Sigmoid colon (tissue), 7 donors: ENCODE results near the gene FUT8. TPM values are rescaled to one million over a fixed set of nuclear protein-coding genes. Genes with fewer than 3 reads are reported as not detected.

ENCODE experiments used
- DNase-seq: peaks from one replicate; pipeline ENCODE4 v3.0.0-alpha.2; 2019
- H3K27ac ChIP-seq, 4 donors: fragments of 200-600 bp; sonication (generic); one replicate each; pipeline ENCODE4 v1.5.1; 2016 to 2019; ENCODE audit warnings: mild to moderate bottlenecking in 1 of 4
- H3K27me3 ChIP-seq, 3 donors: fragments of 200-600 bp; sonication (generic); one replicate each; pipeline ENCODE4 v1.5.1; 2019; ENCODE audit warnings: mild to moderate bottlenecking in 1 of 3
- H3K36me3 ChIP-seq, 4 donors: fragments of 200-600 bp; sonication (generic); one replicate each; pipeline ENCODE4 v1.5.1; 2016 to 2019
- H3K4me1 ChIP-seq, 4 donors: fragments of 200-600 bp; sonication (generic); one replicate each; pipeline ENCODE4 v1.5.1; 2017 to 2019
- H3K4me3 ChIP-seq, 4 donors: fragments of 200-600 bp; sonication (generic); one replicate each; pipeline ENCODE4 v1.5.1; 2017 to 2019; ENCODE audit warnings: mild to moderate bottlenecking in 2 of 4, moderate library complexity in 1 of 4
- H3K9me3 ChIP-seq, 4 donors: fragments of 200-600 bp in 3 of 4; sonication (generic) in 3 of 4; one replicate each; pipeline versions ENCODE4 v1.5.1 to v1.6.1; 2013 to 2019
- CTCF ChIP-seq, 4 experiments: fragments of 450-650 bp in 3 of 4; fragments of 200-600 bp in 1 of 4; IDR thresholded peaks; one replicate each; pipeline ENCODE4 v1.5.1; 2016 to 2019; ENCODE audit warnings: antibody characterized with exemption in 4 of 4, mild to moderate bottlenecking in 3 of 4, moderate library complexity in 2 of 4
- EP300 ChIP-seq, 4 donors: sonication (generic); formaldehyde crosslinking; IDR thresholded peaks; one replicate each; pipeline ENCODE4 v1.6.1; 2017; ENCODE audit warnings: antibody characterized with exemption in 4 of 4
- POLR2A ChIP-seq, 2 donors: fragments of 450-650 bp; IDR thresholded peaks; one replicate each; pipeline ENCODE4 v1.6.1; 2016; ENCODE audit warnings: antibody characterized with exemption in 2 of 2, mild to moderate bottlenecking in 2 of 2, moderate library complexity in 2 of 2
- POLR2AphosphoS5 ChIP-seq, 4 donors: sonication (generic); formaldehyde crosslinking; IDR thresholded peaks; one replicate each; pipeline ENCODE4 v1.6.1; 2017; ENCODE audit warnings: antibody characterized with exemption in 4 of 4
- WGBS, 2 donors: extraction: QIAGEN DNeasy Blood & Tissue Kit; methylation state at CpG; one replicate each; pipeline ENCODE4 v1.1.7; 2013; 5-methylcytosine and 5-hydroxymethylcytosine counted together
- intact Hi-C: fragments of 100-400 bp; cut with DNase I; formaldehyde crosslinking; loops from one replicate; pipeline ENCODE4 v1.15.1; 2023
- polyA plus RNA-seq, 3 donors: library from polyadenylated mRNA; stranded (reverse); fragments of 200-250 nt; gene quantifications; one replicate each; pipeline ENCODE4 v1.2.3, GENCODE V29; 2013
- total RNA-seq, 4 donors: library from RNA; depleted of rRNA; stranded (reverse); fragments of >200 nt; gene quantifications; one replicate each; pipeline ENCODE4 v1.1.0, GENCODE V29; 2016
- donor health status: healthy with polysubstance abuse.
- donor health status: Bipolar disorder and iron deficiency.
- donor health status: healthy.

The FUT8 gene
- total and polyA plus RNA-seq, 7 donors: 2.5 to 53.9 (median 22.0) TPM

GRCh38 chr14:65469903-65470302 lies 57.4 kb downstream of the FUT8 start:
- no peak for TF ChIP-seq CTCF (IDR thresholded peaks at IDR 0.05)
- TF ChIP-seq POLR2A (IDR thresholded peaks at IDR 0.05): no peak
- TF ChIP-seq EP300 (IDR thresholded peaks at IDR 0.05): no peak
- no peak for TF ChIP-seq POLR2AphosphoS5 (IDR thresholded peaks at IDR 0.05)
- no peak for DNase-seq
- H3K9me3 ChIP-seq: no peaks in the 10 kb centered on the region
- H3K27ac ChIP-seq: no peak overlapping the region
- no peaks in the 10 kb centered on the region for H3K4me1 ChIP-seq
- H3K4me3 ChIP-seq: no peak overlapping the region
- 82 to 88% methylated on average over 11 of the region's 11 CpGs for WGBS, 2 donors
- no peaks in the 10 kb centered on the region for H3K36me3 ChIP-seq
- no peaks in the 10 kb centered on the region for H3K27me3 ChIP-seq
- intact Hi-C loops: no loop called here

GRCh38 chr14:65470404-65470880 lies 57.9 kb downstream of the FUT8 start:
- no peak for DNase-seq
- TF ChIP-seq POLR2AphosphoS5 (IDR thresholded peaks at IDR 0.05): no peak
- no peak for TF ChIP-seq POLR2A (IDR thresholded peaks at IDR 0.05)
- no peak for TF ChIP-seq CTCF (IDR thresholded peaks at IDR 0.05)
- TF ChIP-seq EP300 (IDR thresholded peaks at IDR 0.05): no peak
- Histone ChIP-seq H3K27me3 (no peaks in the 10 kb centered on the region), H3K27ac (no peak overlapping the region), H3K9me3 (no peaks in the 10 kb centered on the region), H3K36me3 (no peaks in the 10 kb centered on the region), H3K4me3 (no peak overlapping the region), H3K4me1 (no peaks in the 10 kb centered on the region)
- intact Hi-C loops: no loop called here
- WGBS, 2 donors: 94 to 95% methylated on average over 13 of the region's 13 CpGs

GRCh38 chr14:65471038-65471878 lies 58.7 kb downstream of the FUT8 start:
- WGBS, 2 donors: 65 to 67% methylated on average over 5 of the region's 5 CpGs
- Histone ChIP-seq H3K4me3 (no peak overlapping the region), H3K27ac (no peak overlapping the region), H3K4me1 (no peaks in the 10 kb centered on the region), H3K9me3 (no peaks in the 10 kb centered on the region), H3K36me3 (no peaks in the 10 kb centered on the region), H3K27me3 (no peaks in the 10 kb centered on the region)
- TF ChIP-seq POLR2A (IDR thresholded peaks at IDR 0.05): no peak
- TF ChIP-seq EP300 (IDR thresholded peaks at IDR 0.05): no peak
- TF ChIP-seq POLR2AphosphoS5 (IDR thresholded peaks at IDR 0.05): no peak
- TF ChIP-seq CTCF (IDR thresholded peaks at IDR 0.05): no peak
- intact Hi-C loops: no loop called here
- DNase-seq: no peak

GRCh38 chr14:65472189-65472588 lies 59.7 kb downstream of the FUT8 start:
- H3K36me3 ChIP-seq: no peaks in the 10 kb centered on the region
- no peak overlapping the region for H3K4me3 ChIP-seq
- no peaks in the 10 kb centered on the region for H3K9me3 ChIP-seq
- H3K27me3 ChIP-seq: no peaks in the 10 kb centered on the region
- no peak overlapping the region for H3K27ac ChIP-seq
- no peak for DNase-seq
- intact Hi-C loops: no loop called here
- TF ChIP-seq POLR2A (IDR thresholded peaks at IDR 0.05) (no peak), CTCF (IDR thresholded peaks at IDR 0.05) (no peak), EP300 (IDR thresholded peaks at IDR 0.05) (no peak), POLR2AphosphoS5 (IDR thresholded peaks at IDR 0.05) (no peak)
- no peaks in the 10 kb centered on the region for H3K4me1 ChIP-seq
